HG02973 (cell line): ENCODE results near the gene MECR.

Experiments used
- ATAC-seq: cut with Tn5 transposase; IDR thresholded peaks from one replicate; pipeline ENCODE4 v1.9.1; 2021; ENCODE audit warnings: moderate library complexity; ENCODE audit not compliant: unreplicated experiment

Gene MECR

DNA sequence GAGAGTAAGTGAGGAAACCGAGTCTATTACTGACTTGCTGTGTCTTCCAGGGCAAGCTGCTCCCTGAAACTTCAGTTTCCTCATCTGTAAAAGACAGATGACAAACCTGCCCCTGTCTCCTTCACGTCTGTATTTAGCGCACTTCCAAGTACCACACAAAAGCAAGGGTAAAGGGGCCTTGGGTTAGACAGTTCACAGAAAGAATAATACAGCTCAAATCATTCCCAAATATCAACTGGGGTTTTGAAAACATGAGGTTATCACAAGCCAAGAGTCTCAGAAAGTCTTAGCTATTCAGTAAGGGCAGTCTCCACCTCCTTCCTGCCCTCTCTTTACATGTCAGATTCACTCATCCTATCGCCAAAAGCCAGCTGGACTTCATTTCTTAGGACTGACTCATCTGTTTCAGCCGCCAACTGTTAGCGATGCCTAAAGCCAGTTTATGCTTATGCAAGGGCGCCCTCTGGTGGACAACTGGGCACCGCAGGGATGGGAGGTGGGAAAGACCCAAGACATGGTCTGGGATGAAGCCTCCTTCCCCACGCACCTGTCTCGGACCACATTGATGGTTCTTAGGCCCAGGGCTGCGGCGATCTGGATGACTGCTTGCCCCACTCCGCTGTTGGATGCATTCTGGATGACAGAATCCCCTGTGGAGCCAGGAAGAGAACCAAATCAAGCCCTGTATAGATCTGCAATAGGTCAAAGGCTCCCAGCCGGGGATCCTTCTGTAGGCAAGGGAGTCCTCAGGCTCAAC lies 28.0 kb downstream of the MECR start:
- ATAC-seq: peak; percentile 61

DNA sequence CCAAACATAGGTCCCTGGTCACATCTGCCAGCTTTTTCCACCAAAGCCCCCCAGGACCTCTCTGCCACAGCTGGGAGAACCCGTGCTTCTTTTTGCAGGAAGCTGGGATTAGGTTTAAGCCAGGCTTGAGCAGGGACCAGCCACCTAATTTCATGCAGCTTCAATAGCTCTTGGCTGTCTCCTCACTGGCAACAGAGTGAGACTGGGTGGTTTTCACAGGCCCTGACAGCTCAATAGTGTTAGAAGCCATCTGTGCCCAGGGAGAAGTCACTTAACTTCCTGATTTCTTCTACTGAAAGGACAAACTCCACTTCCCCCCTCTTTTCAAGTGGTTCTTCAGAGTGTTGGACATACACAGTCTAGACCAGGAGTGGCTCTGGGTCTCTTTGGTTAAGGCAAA lies 28.7 kb downstream of the MECR start:
- no peak for ATAC-seq

DNA sequence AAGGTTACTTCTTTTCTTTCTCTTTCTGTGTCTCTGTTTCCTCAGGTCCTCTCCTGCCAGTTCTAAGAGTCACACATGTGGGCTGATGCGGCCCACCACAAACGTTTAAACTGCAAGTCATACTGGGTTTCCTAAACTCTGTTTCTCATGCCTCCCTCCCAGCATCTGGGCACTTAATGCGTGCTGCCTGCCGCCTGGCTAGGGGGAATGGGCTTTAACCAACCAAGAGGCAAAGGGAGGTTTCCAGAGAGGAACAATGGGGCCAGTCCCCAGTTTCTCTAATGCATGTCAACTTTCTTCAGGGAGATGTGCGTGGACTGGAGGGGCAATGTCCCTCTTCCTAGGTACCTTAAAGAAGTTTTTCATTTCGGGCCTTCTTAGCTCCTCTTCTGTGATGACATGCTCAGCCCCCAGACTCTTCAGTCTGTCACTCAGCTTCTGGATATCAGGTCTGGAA lies 29.1 kb downstream of the MECR start:
- ATAC-seq: no peak

DNA sequence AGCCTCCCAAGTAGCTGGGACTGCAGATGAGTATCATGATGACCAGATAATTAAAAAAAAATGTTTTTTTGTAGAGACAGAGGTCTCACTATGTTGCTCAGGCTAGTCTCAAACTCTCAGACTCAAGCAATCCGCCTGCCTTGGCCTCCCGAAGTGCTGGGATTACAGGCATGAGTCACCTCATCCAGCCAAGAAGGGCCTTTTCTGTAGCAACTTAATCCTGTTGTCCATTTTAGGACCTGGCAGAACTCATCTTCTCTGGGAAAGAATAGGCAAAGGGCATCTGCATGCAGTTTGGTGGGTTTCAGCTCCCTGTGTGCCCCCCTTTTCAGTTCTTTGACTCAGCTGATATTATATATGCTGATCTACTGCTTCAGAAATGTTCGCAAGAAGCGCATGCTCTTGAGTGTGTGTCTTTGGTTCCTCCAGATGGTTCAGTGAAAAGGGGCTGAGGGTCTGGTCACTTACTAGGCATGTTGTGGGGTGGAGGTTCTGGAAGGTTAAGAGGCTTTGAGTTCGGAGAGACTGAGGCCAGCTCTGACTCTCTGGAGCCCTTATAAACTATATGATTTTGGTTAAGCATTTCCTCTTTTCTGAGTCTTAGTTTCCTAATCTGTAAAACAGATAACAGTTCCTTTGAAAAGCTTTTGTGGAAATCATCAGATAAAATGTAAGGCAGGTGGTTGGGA lies 29.7 kb downstream of the MECR start:
- ATAC-seq: no peak

DNA sequence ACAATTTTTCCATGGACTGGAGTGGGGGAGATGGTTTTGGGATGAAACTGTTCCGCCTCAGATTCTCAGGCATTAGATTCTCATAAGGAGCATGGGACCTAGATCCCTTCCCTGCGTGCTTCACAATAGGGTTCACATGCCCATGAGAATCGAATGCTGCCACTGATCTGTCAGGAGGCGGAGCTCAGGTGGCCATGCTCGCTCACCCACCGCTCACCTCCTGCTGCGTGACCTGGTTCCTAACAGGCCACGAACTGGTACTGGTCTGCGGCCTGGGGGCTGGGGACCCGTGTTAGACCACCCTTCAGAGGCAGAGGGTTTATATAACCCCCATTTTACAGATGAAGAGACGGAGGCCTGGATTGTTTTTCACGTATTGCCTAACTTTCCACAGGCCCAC lies 32.7 kb downstream of the MECR start:
- no peak for ATAC-seq

- no peak for ATAC-seq
Measured at GRCh38 chr1:29197590-29197924, 33.2 kb downstream of the MECR start.

DNA sequence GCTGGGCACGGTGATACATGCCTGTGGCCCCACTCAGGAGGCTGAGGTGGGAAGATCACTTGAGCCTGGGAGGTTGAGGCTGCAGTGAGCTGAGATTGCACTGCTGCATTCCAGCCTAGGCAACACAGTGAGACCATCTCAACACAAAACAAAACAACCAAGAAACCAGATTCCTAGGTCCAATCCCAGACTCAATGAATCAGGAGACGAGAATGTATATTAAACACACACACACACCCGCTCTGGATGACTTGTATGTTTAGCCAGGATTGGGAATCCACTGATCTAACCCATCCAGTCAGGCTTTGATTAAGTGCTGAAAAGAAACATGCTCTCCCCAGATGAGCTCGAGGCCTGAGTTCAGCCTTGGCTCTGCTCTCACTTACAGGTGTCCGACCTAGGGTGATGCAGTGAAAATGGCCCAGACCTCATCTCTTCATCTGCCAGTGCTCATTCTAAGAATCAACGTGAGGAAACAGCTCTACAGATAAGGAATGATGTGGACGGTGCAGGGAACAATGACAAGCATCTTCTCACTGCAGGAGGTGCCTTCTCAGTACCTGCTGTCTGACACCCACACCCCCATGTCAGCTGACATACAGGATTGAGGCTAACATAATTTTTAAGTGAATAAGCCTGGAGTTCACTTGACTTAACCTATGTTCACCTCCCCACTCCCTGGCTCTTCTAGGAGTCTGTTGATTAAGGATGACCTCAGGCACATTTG lies 33.7 kb downstream of the MECR start:
- ATAC-seq: no peak

- no peak for ATAC-seq
Measured at GRCh38 chr1:29195881-29196291, 34.8 kb downstream of the MECR start.

DNA sequence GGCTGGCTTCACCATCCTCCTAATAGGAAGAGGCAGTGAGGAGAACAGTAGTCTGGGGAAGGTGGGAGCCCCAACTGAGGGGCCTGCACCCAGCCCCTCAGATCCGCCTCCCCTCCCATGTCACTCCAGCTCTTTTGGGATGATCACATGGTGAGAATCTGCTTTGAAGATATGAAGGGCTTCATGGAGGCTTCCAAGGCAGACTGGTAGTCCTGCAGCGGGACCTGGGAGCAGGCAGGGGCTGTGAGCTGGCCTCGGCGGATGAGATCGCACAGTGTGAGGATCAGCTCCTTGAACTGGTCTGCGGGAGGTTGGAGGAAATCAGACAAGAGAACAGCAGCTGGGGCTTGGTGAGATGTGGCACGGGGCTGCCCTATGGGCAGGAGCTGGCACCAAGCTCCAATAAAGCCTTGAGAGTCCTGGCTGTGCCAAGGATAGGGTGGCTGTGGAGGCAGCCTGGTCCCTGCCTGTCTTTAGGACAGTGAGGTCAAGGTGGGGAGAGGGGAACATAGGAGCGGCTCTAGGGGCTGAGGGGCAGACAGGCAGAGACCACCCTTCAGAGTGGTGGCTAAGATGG lies 36.8 kb downstream of the MECR start:
- ATAC-seq: no peak

GRCh38 chr1:29190718-29191117 lies 40.0 kb downstream of the MECR start:
- no peak for ATAC-seq

DNA sequence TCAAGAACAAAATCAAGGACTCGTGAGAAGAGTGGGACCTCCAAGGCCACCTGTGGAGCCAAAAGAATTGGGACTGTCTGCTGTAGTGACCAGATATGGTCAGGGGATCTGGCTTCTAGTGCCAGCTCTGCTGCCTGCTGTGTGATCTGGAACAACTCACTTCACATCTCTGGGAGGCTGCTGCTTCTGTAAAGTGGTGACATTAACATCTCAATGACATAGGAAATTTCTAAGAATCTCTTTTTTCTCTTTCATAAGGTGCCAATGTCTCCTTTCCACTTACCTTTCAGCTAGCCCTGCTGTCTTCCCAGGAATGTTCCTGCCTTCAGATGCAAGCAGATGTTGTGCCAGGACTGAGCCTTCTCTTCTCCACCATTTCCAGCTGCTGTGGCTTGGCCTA lies 44.0 kb downstream of the MECR start:
- ATAC-seq: no peak

- no peak for ATAC-seq
Measured at GRCh38 chr1:29186252-29186651, 44.5 kb downstream of the MECR start.

DNA sequence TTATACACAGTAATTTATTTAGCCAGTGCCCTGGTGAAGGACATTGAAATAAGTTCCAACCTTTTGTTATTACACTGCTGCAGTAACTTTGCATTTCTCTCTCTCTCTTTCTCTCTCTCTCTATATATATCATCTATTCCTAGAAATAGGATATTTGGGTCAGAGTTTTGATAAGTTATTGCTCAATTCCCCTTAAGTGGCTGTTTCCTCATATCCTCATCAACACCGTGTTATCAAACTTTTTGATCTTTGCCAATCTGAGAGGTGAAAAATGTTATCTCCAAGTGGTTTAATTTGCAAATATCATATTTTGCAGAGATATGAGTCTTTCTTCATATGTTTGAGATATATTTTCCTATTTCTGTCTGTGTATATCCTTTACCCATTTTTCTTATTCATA lies 47.4 kb downstream of the MECR start:
- no peak for ATAC-seq

GRCh38 chr1:29181413-29182225 lies 49.1 kb downstream of the MECR start, which contains the start of gene SRSF4:
SRSF4 (minus strand) TSS chr1:29181900; CDS start chr1:29181752, 148 bp downstream.
- peak; percentile 86 for ATAC-seq

DNA sequence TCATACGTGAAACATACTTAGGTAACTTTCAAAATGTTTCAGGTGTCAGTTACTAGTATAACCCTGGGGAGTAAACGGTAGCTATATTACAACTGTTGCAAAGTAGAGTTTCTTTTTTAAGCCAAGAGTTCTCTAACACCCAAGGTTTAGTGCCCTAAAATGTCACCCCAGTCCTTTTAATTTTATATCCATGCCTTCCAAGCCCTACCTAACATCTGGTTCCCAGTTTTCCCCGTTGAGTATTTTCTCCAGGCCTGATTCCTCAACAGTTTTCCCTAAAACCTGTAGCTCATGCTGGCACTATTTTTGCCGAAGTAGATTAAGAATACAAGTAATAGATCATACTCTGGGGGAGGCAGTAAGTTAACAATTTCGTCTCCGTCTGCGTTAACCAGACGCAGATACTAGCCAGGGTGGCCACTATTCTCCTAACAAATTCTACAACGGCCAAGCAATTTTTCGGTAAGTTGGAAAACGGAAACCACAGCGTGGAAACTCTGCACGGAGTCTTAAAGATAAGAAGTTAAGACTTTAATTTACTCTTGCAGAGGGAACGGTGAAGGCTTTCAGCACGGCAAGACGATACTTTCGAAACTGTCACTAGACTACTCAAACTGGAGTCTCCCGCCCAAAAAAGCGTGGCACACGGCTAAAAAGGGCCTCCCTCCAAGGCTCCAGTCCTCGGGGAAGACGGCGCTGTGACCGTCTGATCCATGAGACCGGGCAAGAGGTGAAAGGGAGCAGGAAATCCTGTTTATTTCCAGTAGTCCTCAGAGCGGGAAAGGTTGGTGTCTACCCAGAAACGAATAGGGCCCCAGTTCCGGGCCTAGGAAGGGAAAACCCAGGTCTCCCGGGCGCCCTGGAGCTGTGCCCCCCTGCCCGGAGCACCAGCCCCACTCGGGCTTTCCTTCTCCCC lies 50.0 kb downstream of the MECR start:
- peak; percentile 5 for ATAC-seq

- no peak for ATAC-seq
Measured at GRCh38 chr1:29179641-29180184, 51.0 kb downstream of the MECR start.

DNA sequence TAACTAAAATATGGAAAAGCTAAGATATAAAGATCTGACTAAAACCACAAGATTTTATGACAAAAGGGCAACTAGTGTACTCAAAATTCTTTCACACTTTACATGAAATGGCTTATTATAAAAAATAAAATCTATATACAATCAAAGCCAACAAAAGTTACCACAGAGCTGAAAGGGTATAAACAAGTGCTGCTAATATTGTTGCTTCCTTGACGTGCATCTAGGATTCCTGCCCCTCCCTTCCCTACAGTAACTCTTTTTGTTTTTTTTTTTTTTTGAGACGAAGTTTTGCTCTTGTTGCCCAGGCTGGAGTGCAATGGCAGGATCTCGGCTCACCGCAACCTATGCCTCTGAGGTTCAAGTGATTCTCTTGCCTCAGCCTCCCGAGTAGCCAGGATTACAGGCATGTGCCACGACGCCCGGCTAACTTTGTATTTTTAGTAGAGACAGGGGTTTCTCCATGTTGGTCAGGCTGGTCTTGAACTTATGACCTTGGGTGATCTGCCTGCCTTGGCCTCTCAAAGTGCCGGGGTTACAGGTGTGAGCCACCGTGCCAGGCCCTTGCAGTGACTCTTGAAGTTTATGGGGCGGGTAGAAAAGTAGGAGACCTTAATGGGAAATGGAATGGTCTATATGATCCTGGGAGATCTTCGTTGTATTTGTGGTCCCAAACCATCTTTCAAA lies 53.6 kb downstream of the MECR start:
- ATAC-seq: no peak

DNA sequence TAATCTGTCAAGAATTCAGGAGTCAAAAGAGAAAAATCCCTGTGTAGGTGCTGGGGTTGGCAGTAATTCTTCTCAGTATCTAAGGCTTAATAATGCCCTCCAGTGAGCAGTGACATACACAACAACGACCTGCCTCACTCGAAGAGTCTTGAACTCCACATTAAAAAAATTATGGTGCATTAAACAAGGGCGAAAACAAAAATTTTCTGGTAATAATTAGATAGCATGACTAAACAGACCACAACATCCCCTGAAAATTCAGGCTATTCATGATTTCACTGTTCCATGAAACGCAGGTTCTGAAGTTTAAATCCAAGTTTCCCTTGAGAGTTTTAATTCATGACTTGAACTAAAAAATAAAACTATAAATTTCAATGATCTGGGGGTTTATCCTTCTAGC lies 54.2 kb downstream of the MECR start:
- ATAC-seq: no peak
